Right ventricle myocardium inferior (tissue), 1 donor: ENCODE data around the gene MRPL48. TPM values are rescaled to one million over a fixed set of nuclear protein-coding genes. Genes with fewer than 3 reads are reported as not detected.
"Not testable (repeated sequence)": the region's sequence is repeated elsewhere in the genome, so short reads cannot be mapped to it uniquely, and the experiment has no call there.

Source experiments
- ATAC-seq: fragments of 200-7000 bp; cut with Tn5 transposase; one replicate; pipeline ENCODE4 v1.9.1; 2020; ENCODE audit warnings: mild to moderate bottlenecking, moderate library complexity
- DNase-seq: peaks from one replicate; pipeline ENCODE4 v3.0.0; 2021; ENCODE audit errors: missing footprints
- intact Hi-C: fragments of 100-400 bp; cut with DNase I; formaldehyde crosslinking; loops from one replicate; pipeline ENCODE4 v1.11.0; 2022
- total RNA-seq: library from RNA; stranded (reverse); fragmentation: NEBNext Ultra II Directional; extraction: Animal tissue kit (Norgen Biotek cat#: 25700); gene quantifications from one replicate; pipeline ENCODE4 v1.2.1, GENCODE V29; 2021
- donor health status: DM: no; HTN: yes; CAD: no; lungs with severe emphysema.

MRPL48 gene
- total RNA-seq, 1 donor from 2014 or later: 45.1 TPM

DNA sequence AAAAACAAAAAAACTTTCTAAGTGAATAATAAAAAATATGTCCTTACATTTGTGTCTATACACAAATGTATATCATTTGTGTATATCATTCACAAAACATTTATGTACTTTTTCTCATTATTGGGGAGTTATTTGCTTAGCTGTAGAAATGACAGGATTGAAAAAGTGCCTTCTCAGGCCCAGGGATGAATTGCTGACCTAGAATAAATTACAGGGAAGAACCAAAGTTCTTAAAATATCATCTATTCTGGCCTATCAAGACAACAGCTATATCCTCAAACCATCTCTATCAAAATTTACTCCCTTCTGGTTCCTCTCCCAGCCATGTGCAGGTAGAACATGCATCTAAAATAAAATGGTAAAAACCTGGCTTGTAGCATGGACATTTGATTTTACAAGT is 24.9 kb upstream of the MRPL48 start:
- ATAC-seq (no peak), DNase-seq (no peak)
- intact Hi-C loops: no loop called here

- intact Hi-C loops: no loop called here
- ATAC-seq (no peak), DNase-seq (no peak)
Measured at GRCh38 chr11:73766763-73767162, 20.9 kb upstream of the MRPL48 start.

GRCh38 chr11:73770811-73771210 is 16.9 kb upstream of the MRPL48 start:
- DNase-seq, ATAC-seq, intact Hi-C loops: not testable (repeated sequence)

- ATAC-seq (peak; percentile 100), DNase-seq (peak; percentile 99)
- intact Hi-C loops: loop anchor here (1.0 kb wide), 1 partner anchor 18 kb away; the partner anchor contains the start of gene RAB6A
Measured at GRCh38 chr11:73779084-73779902, 8.4 kb upstream of the MRPL48 start.

- ATAC-seq (no peak), DNase-seq (no peak)
- intact Hi-C loops: no loop called here
Measured at GRCh38 chr11:73781303-73781702, 6.4 kb upstream of the MRPL48 start.

GRCh38 chr11:73783483-73784020 is 4.1 kb upstream of the MRPL48 start:
- ATAC-seq: no peak
- intact Hi-C loops: no loop called here
- no peak for DNase-seq

GRCh38 chr11:73784080-73784634 is 3.5 kb upstream of the MRPL48 start:
- intact Hi-C loops: no loop called here
- no peak for DNase-seq
- no peak for ATAC-seq

- DNase-seq (no peak), ATAC-seq (no peak)
- intact Hi-C loops: loop anchor here (5.0 kb wide), 1 partner anchor 93 kb away; the partner anchor contains the start of genes COA4 and PAAF1
Measured at GRCh38 chr11:73784734-73785133, 2.9 kb upstream of the MRPL48 start.

DNA sequence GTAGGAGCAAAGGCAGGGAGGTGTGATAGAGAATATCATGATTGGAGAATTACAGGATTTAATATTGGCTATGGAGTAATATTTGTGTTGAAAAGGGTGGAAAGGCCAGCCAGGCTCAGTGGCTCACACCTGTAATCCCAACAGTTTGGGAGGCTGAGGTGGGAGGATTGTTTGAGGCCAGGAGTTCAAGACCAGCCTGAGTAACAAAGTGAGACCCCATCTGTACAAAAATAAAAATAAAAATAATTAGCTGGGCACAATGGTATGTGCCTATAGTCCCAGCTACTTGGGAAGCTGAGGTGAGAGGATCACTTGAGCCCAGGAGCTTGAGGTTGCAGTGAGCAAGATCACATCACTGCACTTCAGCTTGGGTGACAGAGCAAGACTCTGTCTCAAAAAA is 2.2 kb upstream of the MRPL48 start:
- intact Hi-C loops: loop anchor here (5.0 kb wide), 1 partner anchor 92 kb away; the partner anchor contains the start of genes COA4 and PAAF1
- not testable (repeated sequence) for ATAC-seq, DNase-seq

DNA sequence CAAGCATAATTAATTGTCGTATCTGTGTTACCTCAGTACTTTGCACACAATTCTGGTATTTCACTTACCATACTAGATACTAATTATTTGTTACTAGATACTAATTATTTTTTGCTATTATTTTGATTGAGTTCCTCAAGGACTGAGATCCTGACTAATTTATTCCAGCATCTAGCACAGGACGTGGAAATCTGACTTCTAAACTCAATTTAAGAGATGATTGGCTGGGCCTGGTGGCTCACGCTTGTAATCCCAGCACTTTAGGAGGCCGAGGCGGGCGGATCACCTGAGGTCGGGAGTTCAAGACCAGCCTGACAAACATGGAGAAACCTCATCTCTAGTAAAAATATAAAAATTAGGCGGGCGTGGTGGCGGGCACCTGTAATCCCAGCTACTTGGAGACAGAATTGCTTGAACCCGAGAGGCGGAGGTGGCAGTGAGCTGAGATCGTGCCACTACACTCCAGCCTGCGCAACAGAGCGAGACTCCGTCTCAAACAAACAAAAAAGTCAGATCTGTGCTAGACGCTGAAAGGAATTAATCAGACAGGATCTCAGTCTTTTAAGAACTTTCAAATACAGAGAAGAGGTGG is 527 bp upstream of the MRPL48 start:
- intact Hi-C loops: loop anchor here (5.0 kb wide), 1 partner anchor 90 kb away; the partner anchor contains the start of genes COA4 and PAAF1
- DNase-seq (no peak), ATAC-seq (no peak)

GRCh38 chr11:73789279-73789670 is 1.6 kb downstream of the MRPL48 start:
- intact Hi-C loops: loop anchor here (5.0 kb wide), 1 partner anchor 88 kb away; the partner anchor contains the start of genes COA4 and PAAF1
- DNase-seq (no peak), ATAC-seq (no peak)

DNA sequence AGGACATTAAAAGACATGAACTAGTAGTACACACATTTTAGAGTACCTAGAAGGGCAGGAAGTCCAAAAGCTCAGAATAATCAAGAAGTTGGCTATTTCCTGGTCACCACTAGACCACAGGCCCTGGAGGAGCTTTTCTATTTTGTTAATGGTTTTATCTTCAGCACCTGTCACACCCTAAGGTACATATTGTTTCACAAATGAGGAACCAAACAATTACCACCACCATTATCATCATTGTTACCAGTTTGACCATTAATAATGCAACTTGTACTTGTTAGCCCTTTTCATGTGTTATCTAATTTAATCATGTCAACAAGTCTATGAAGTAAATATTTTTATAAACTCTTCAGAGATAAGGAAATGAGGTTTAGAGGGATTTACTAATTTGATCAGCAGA is 4.9 kb downstream of the MRPL48 start:
- no peak for DNase-seq
- no peak for ATAC-seq
- intact Hi-C loops: no loop called here

DNA sequence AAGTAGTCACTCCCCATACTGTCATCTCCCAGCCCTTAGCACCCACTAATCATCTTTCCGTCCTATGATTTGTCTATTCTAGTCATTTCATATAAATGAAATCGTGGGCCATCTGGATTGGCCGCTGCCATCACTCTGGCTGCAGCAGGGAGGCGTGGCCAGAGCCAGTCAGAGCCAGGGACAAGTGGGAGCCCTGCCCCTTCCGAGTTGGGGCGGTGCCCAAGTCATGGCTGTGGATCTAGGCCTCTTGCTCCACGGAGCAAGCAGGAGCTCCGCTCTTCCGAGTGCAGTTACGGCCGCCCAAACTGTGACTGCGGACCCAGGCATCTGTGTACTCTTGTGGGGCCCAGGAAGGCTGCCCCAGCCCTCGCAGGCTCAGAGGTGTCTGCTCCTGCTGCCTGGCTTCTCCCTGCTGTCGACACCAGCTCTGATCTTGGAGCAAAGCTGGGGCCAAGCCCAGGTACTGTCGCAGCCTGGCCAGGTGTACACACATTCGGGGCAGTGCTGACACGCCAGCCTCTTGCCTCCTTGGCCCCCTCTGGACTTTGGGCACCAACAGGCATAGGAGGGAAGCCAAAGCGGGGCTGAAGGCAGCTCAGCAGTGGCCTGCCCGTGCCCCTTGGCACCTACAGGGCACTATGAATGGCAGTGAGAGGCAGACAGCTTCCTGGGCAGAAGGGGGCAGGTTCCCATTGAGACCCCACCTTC is 8.4 kb downstream of the MRPL48 start:
- DNase-seq: no peak
- intact Hi-C loops: no loop called here
- ATAC-seq: no peak

DNA sequence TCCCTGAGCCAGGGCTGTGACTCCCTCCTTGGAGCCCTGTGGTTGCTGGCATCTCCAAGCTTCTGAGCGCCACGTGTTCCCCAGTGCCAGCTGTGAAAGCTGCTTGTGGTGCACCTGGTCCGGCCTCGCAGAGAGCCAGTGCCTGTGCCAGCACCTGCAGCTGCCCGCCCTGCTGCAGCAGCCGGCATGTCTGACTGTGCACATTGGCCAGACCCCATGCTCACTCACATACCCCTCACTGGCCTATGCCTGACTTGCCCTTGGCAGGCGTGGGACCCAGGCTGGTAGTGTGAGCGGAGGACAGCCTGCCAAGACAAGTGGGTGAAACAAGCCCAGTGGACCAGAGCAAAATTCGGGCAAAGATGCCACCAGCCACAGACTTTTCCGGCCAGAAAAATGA is 9.8 kb downstream of the MRPL48 start:
- intact Hi-C loops: no loop called here
- DNase-seq: no peak

GRCh38 chr11:73800276-73800806 is 12.7 kb downstream of the MRPL48 start:
- ATAC-seq: no peak
- intact Hi-C loops: no loop called here
- no peak for DNase-seq

More for the DNA sequence above, 9.8 kb downstream of the MRPL48 start:
- peak; percentile 86 for ATAC-seq

GRCh38 chr11:73801136-73801535 is 13.5 kb downstream of the MRPL48 start:
- no peak for DNase-seq
- no peak for ATAC-seq
- intact Hi-C loops: no loop called here

- DNase-seq: no peak
- ATAC-seq: no peak
- intact Hi-C loops: no loop called here
Measured at GRCh38 chr11:73804712-73805111, 17.0 kb downstream of the MRPL48 start.

DNA sequence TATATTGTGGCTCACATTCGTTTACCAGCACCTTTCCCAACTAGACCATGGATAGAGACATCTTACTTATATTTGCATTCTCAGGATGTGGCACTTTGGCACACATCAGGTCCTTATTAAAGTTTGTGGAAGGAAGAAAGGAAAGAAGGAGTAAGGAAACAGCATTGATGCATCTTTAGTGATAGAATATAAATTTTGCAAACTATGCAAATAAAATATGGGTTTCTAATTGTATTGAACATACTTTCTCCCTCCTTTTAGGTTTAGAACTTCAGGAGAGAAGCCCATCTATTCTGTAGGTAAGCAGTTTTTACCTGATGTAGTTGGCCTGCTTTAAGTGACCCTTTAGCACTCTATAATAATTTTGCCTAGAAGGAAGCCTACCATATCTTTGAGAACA is 20.4 kb downstream of the MRPL48 start:
- intact Hi-C loops: no loop called here
- no peak for ATAC-seq
- DNase-seq: no peak

GRCh38 chr11:73810637-73811036 is 23.0 kb downstream of the MRPL48 start:
- intact Hi-C loops: no loop called here
- DNase-seq: no peak
- ATAC-seq: no peak
